ENCODE data around the gene PLK5. TPM values are rescaled to one million over a fixed set of nuclear protein-coding genes. Genes with fewer than 3 reads are reported as not detected.
"Not testable (repeated sequence)": the region's sequence is repeated elsewhere in the genome, so short reads cannot be mapped to it uniquely, and the experiment has no call there.

Gene PLK5
- total RNA-seq, 1 experiment from 2014 or later, result 0.05 TPM

GRCh38 chr19:1490311-1491113 lies 33.4 kb upstream of the PLK5 start, which contains the start of gene PCSK4:
Gene PCSK4, minus strand, starts transcription at chr19:1490350. Its CDS starts 4 bp downstream, at chr19:1490346.
- peak; percentile 98 for DNase-seq (ENCODE audit: extremely low read depth, low read depth)

GRCh38 chr19:1491114-1491848 lies 32.6 kb upstream of the PLK5 start, which contains the start of gene REEP6:
Gene REEP6, plus strand, starts transcription at chr19:1491181. Its CDS starts 89 bp downstream, at chr19:1491270.
- no peak for DNase-seq (ENCODE audit: extremely low read depth, low read depth)

- no peak for DNase-seq (ENCODE audit: extremely low read depth, low read depth)
These were observed 32.1 kb upstream of the PLK5 start for GRCh38 chr19:1491849-1492170.

- no peak for DNase-seq (ENCODE audit: extremely low read depth, low read depth)
These were observed 31.3 kb upstream of the PLK5 start for GRCh38 chr19:1492474-1493006.

GRCh38 chr19:1494115-1494815 lies 29.6 kb upstream of the PLK5 start:
- DNase-seq (ENCODE audit: extremely low read depth, low read depth), result no peak

GRCh38 chr19:1495051-1495798 lies 28.7 kb upstream of the PLK5 start:
- DNase-seq (ENCODE audit: extremely low read depth, low read depth), result no peak

- DNase-seq (ENCODE audit: extremely low read depth, low read depth), result no peak
These were observed 27.8 kb upstream of the PLK5 start for GRCh38 chr19:1495799-1496713.

- DNase-seq (ENCODE audit: extremely low read depth, low read depth), result no peak
These were observed 26.9 kb upstream of the PLK5 start for GRCh38 chr19:1496714-1497577.

- no peak for DNase-seq (ENCODE audit: extremely low read depth, low read depth)
These were observed 26.2 kb upstream of the PLK5 start for GRCh38 chr19:1497578-1498235.

GRCh38 chr19:1499231-1499630 lies 24.6 kb upstream of the PLK5 start:
- not testable (repeated sequence) for DNase-seq (ENCODE audit: extremely low read depth, low read depth)

- DNase-seq (ENCODE audit: extremely low read depth, low read depth), result no peak
These were observed 22.7 kb upstream of the PLK5 start for GRCh38 chr19:1501200-1501595.

GRCh38 chr19:1502433-1503088 lies 21.3 kb upstream of the PLK5 start:
- no peak for DNase-seq (ENCODE audit: extremely low read depth, low read depth)

GRCh38 chr19:1503089-1503924 lies 20.6 kb upstream of the PLK5 start:
- DNase-seq (ENCODE audit: extremely low read depth, low read depth), result peak; percentile 22

- DNase-seq (ENCODE audit: extremely low read depth, low read depth), result no peak
These were observed 19.7 kb upstream of the PLK5 start for GRCh38 chr19:1503925-1504773.

GRCh38 chr19:1505012-1505411 lies 18.9 kb upstream of the PLK5 start:
- no peak for DNase-seq (ENCODE audit: extremely low read depth, low read depth)
